IMR-90 (cell line): ENCODE results near the gene ASXL1. TPM values are rescaled to one million over a fixed set of nuclear protein-coding genes. Genes with fewer than 3 reads are reported as not detected.

ENCODE experiments used
- ATAC-seq: fragments of 200-7000 bp; cut with Tn5 transposase; 2 replicates; pipeline ENCODE4 v1.9.1; 2020; ENCODE audit warnings: low read depth, mild to moderate bottlenecking, moderate library complexity
- BruUV-seq: library from RNA; stranded (reverse); fragments of 400-500 nt; replicated peaks from 2 replicates; lab custom pipeline; 2021; lab: Mats Ljungman, UMichigan
- CTCF ChIA-PET: fragments of 300-600 bp; formaldehyde crosslinking; extraction: SDS; loops from one replicate; lab custom pipeline; 2021; ENCODE audit warnings: antibody characterized with exemption; lab: Yijun Ruan, JAX
- POLR2A ChIA-PET: fragments of 300-600 bp; sonication (Branson Sonifier 250); formaldehyde crosslinking; loops from one replicate; lab custom pipeline; 2022; ENCODE audit warnings: antibody characterized with exemption; ENCODE audit not compliant: unreplicated experiment; lab: Charles Lee
- DNase-seq: peaks from one replicate; pipeline ENCODE4 v3.0.0; 2013
- H2AFZ ChIP-seq: replicated peaks from 2 replicates; pipeline ENCODE3; 2013; ENCODE audit warnings: low read length, mild to moderate bottlenecking; ENCODE audit not compliant: poor library complexity
- H2AK5ac ChIP-seq: 2 replicates; pipeline ENCODE4 v1.6.1; 2013; ENCODE audit warnings: low read depth, low read length, inconsistent platforms
- H2AK9ac ChIP-seq: replicated peaks from 2 replicates; pipeline ENCODE3; 2013; ENCODE audit warnings: mild to moderate bottlenecking, low read depth, low read length, moderate library complexity; ENCODE audit not compliant: poor library complexity
- H2BK120ac ChIP-seq: 2 replicates; pipeline ENCODE4 v1.6.1; 2013; ENCODE audit warnings: low read depth, low read length, inconsistent platforms
- H2BK15ac ChIP-seq: 3 replicates; pipeline ENCODE4 v1.6.1; 2013; ENCODE audit warnings: low read depth, low read length, inconsistent platforms
- H2BK20ac ChIP-seq: 2 replicates; pipeline ENCODE4 v1.6.1; 2013; ENCODE audit warnings: low read depth, mild to moderate bottlenecking, inconsistent platforms, low read length, moderate library complexity
- H2BK5ac ChIP-seq: 2 replicates; pipeline ENCODE4 v1.6.1; 2013; ENCODE audit warnings: mild to moderate bottlenecking, low read depth, low read length, inconsistent platforms; ENCODE audit not compliant: poor library complexity, severe bottlenecking
- H3K14ac ChIP-seq: replicated peaks from 2 replicates; pipeline ENCODE4 v1.6.1; 2013; ENCODE audit warnings: low read depth, low read length, inconsistent platforms
- H3K18ac ChIP-seq: 2 replicates; pipeline ENCODE4 v1.6.1; 2013; ENCODE audit warnings: low read depth, low read length, control low read depth
- H3K23ac ChIP-seq: 2 replicates; pipeline ENCODE4 v1.6.1; 2013; ENCODE audit warnings: low read depth, low read length, inconsistent platforms
- H3K27ac ChIP-seq: 2 replicates; pipeline ENCODE4 v1.5.1; 2013; ENCODE audit warnings: mild to moderate bottlenecking, control low read depth, low read length; ENCODE audit not compliant: insufficient read depth
- H3K27me3 ChIP-seq: 2 replicates; pipeline ENCODE4 v1.6.1; 2013; ENCODE audit warnings: low read length; ENCODE audit not compliant: control insufficient read depth, insufficient read depth
- H3K36me3 ChIP-seq: 2 replicates; pipeline ENCODE4 v1.6.1; 2013; ENCODE audit warnings: low read length, mixed read lengths; ENCODE audit not compliant: control insufficient read depth, insufficient read depth
- H3K4ac ChIP-seq: 2 replicates; pipeline ENCODE4 v1.6.1; 2013; ENCODE audit warnings: low read depth, low read length, inconsistent platforms
- H3K4me1 ChIP-seq: 2 replicates; pipeline ENCODE4 v1.6.1; 2013; ENCODE audit warnings: low read length, mixed read lengths; ENCODE audit not compliant: control insufficient read depth, insufficient read depth
- H3K4me2 ChIP-seq: 2 replicates; pipeline ENCODE4 v1.6.1; 2013; ENCODE audit warnings: low read depth, mild to moderate bottlenecking, control low read depth, low read length, moderate library complexity
- H3K4me3 ChIP-seq: 2 replicates; pipeline ENCODE4 v1.5.1; 2013; ENCODE audit warnings: low read depth, mild to moderate bottlenecking, control low read depth, low read length, moderate library complexity; ENCODE audit not compliant: insufficient read depth
- H3K56ac ChIP-seq: 2 replicates; pipeline ENCODE4 v1.6.1; 2013; ENCODE audit warnings: low read length, inconsistent platforms; ENCODE audit not compliant: insufficient read depth; ENCODE audit errors: extremely low read depth
- H3K79me1 ChIP-seq, 2 experiments: 2 replicates each; pipeline ENCODE4 v1.6.1; 2013; ENCODE audit warnings: low read length in 2 of 2, inconsistent platforms in 1 of 2, low read depth in 1 of 2
- H3K9ac ChIP-seq: 2 replicates; pipeline ENCODE4 v1.6.1; 2013; ENCODE audit warnings: low read depth, low read length, control low read depth
- H3K9me1 ChIP-seq: 2 replicates; pipeline ENCODE4 v1.6.1; 2013; ENCODE audit warnings: low read length, inconsistent platforms; ENCODE audit not compliant: insufficient read depth
- H3K9me3 ChIP-seq: 2 replicates; pipeline ENCODE4 v1.6.1; 2013; ENCODE audit warnings: low read length; ENCODE audit not compliant: control insufficient read depth, insufficient read depth
- H4K20me1 ChIP-seq: 2 replicates; pipeline ENCODE4 v1.6.1; 2013; ENCODE audit warnings: low read length, inconsistent platforms; ENCODE audit not compliant: insufficient read depth
- H4K5ac ChIP-seq: 2 replicates; pipeline ENCODE4 v1.6.1; 2013; ENCODE audit warnings: mild to moderate bottlenecking, low read depth, low read length, control low read depth
- H4K8ac ChIP-seq, 2 experiments: 2 replicates each; pipeline ENCODE4 v1.6.1; 2013; ENCODE audit warnings: low read depth in 2 of 2, low read length in 2 of 2, control low read depth in 1 of 2, inconsistent platforms in 1 of 2
- H4K91ac ChIP-seq: 2 replicates; pipeline ENCODE4 v1.6.1; 2013; ENCODE audit warnings: low read depth, low read length, inconsistent platforms; ENCODE audit not compliant: insufficient read depth
- BHLHE40 ChIP-seq: fragments of 150-350 bp; IDR thresholded peaks from 2 replicates; pipeline ENCODE4 v1.6.1; 2016; ENCODE audit warnings: mild to moderate bottlenecking, low read depth, low read length
- CEBPB ChIP-seq: IDR thresholded peaks from 2 replicates; pipeline ENCODE4 v1.6.1; 2012; ENCODE audit warnings: low read depth, low read length, improper control_type of control experiment
- MAFK ChIP-seq: IDR thresholded peaks from 2 replicates; pipeline ENCODE4 v1.6.1; 2012; ENCODE audit warnings: low read depth, low read length, improper control_type of control experiment
- MAZ ChIP-seq: IDR thresholded peaks from 2 replicates; pipeline ENCODE4 v1.6.1; 2012; ENCODE audit warnings: low read depth, mild to moderate bottlenecking, low read length, improper control_type of control experiment, moderate library complexity, borderline replicate concordance
- MXI1 ChIP-seq: IDR thresholded peaks from 2 replicates; pipeline ENCODE4 v1.6.1; 2012; ENCODE audit warnings: low read depth, mild to moderate bottlenecking, low read length, moderate library complexity, borderline replicate concordance
- RAD21 ChIP-seq: IDR thresholded peaks from 2 replicates; pipeline ENCODE4 v1.6.1; 2012; ENCODE audit warnings: low read length, improper control_type of control experiment
- RCOR1 ChIP-seq: IDR thresholded peaks from 2 replicates; pipeline ENCODE4 v1.6.1; 2012; ENCODE audit warnings: mild to moderate bottlenecking, low read length, improper control_type of control experiment; ENCODE audit not compliant: insufficient replicate concordance
- WGBS, 2 experiments: methylation state at CpG; one replicate each; pipeline versions ENCODE4 v1.1.5 to v1.1.7; 2013; ENCODE audit warnings: missing lambda C conversion rate in 2 of 2; ENCODE audit not compliant: insufficient read length in 1 of 2; ENCODE audit errors: extremely low coverage in 2 of 2; 5-methylcytosine and 5-hydroxymethylcytosine counted together
- dilution Hi-C: fragments of 300-500 bp; cut with HindIII; formaldehyde crosslinking; loops from one replicate; pipeline ENCODE4 v1.14.3; 2018; ENCODE audit warnings: low sequenced_read_pairs; ENCODE audit not compliant: unreplicated experiment
- in situ Hi-C: fragments of 300-500 bp; cut with MboI; formaldehyde crosslinking; loops from 3 replicates; pipeline ENCODE4 v1.14.3; 2019; ENCODE audit warnings: low sequenced_read_pairs, inconsistent platforms, mixed read lengths
- intact Hi-C: fragments of 100-400 bp; cut with micrococcal nuclease; formaldehyde crosslinking; loops from 2 replicates; pipeline ENCODE4 v1.10.0; 2022
- polyA plus RNA-seq, 3 experiments: library from polyadenylated mRNA; depleted of rRNA; stranded (reverse); fragments of >200 nt; gene quantifications; 2 replicates each; pipeline ENCODE4 v1.2.3, GENCODE V29; 2012; ENCODE audit warnings: low replicate concordance in 1 of 3
- total RNA-seq: library from RNA; depleted of rRNA; stranded (reverse); fragments of >200 nt; gene quantifications from 2 replicates; pipeline ENCODE4 v1.2.3, GENCODE V29; 2012
- TF ChIP-seq, protein P1 (sequence below): fragments of 150-350 bp; IDR thresholded peaks from 2 replicates; pipeline ENCODE4 v1.6.1; 2016; ENCODE audit warnings: low read depth, mild to moderate bottlenecking, low read length, moderate library complexity, borderline replicate concordance
- TF ChIP-seq, protein P2 (sequence below): conservative IDR thresholded peaks from 2 replicates; pipeline ENCODE4 v1.5.1; 2012; ENCODE audit warnings: mild to moderate bottlenecking, low read depth, low read length, improper control_type of control experiment

ASXL1 gene
- total and polyA plus RNA-seq, 2 of the 4 experiments (the other 2 are of a cell fraction) = 29.9 to 37.1 TPM

DNA sequence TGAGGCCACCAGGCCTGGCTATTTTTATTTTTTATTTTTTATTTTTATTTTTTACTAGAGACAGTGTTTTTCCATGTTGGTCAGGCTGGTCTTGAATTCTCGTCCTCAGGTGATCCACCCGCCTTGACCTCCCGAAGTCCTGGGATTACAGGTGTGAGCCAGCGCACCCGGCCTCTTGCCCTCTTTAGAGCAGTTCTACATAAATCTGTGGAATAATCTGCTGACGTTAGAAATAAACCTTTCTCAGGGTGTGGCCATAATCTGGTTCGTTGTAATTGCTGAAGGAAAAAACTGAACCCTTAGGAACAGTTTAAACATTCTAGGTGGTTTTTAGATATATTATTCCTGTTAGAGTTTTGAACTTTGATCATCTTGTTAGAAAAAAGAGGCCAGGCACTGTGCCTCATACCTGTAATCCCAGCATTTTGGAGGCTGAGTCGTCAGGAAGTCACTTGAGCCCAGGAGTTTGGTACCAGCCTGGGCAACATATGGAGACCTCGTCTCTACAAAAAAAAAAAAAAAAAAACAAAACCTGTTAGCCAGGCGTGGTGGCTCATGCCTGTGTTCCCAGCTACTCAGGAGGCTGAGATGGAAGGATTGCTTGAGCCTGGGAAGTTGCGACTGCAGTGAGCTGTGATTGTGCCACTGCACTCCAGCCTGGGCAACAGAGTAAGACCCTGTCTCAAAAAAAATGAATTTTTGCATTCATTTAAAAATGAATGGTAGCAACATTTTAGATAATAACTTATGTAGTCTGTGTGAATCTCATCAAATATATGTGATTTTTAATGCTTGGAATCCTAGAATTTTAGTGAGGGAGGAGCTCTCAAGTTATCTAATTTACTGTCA, 24.2 kb downstream of the ASXL1 start:
- intact Hi-C loops = loop anchor here (1.0 kb wide), 1 partner anchor 43 kb away; no protein-coding TSS in a partner anchor
- in situ Hi-C loops = no loop called here

More for the DNA sequence above, 24.2 kb downstream of the ASXL1 start:
- ChIA-PET CTCF (no interaction called here), POLR2A (no interaction called here)
- Histone ChIP-seq H4K91ac (no peak overlapping the region), H3K9ac (no peak overlapping the region), H3K23ac (no peak overlapping the region), H2BK120ac (no peak overlapping the region), H3K14ac (no peak overlapping the region), H3K4me2 (no peak overlapping the region), H2AK5ac (no peak overlapping the region), H2BK15ac (no peak overlapping the region), H3K4me3 (no peak overlapping the region), H2BK20ac (no peak overlapping the region), H4K20me1 (peaks cover 58% of the 10 kb centered on the region), H3K9me3 (no peaks in the 10 kb centered on the region), H4K8ac (no peak overlapping the region), H2BK5ac (no peak overlapping the region), H3K36me3 (no peaks in the 10 kb centered on the region; the same call in 1 of the 2 replicates), H3K9me1 (peaks cover 16% of the 10 kb centered on the region), H4K5ac (no peak overlapping the region), H2AK9ac (no peak overlapping the region), H3K56ac (no peak overlapping the region), H3K27me3 (no peaks in the 10 kb centered on the region), H3K18ac (no peak overlapping the region), H3K27ac (no peak overlapping the region), H3K79me1 (peaks cover 38 to 73% of the 10 kb centered on the region in 2 experiments), H2AFZ (no peak overlapping the region), H3K4me1 (peaks cover 13% of the 10 kb centered on the region), H3K4ac (no peak overlapping the region)
- TF ChIP-seq, protein P1, sequence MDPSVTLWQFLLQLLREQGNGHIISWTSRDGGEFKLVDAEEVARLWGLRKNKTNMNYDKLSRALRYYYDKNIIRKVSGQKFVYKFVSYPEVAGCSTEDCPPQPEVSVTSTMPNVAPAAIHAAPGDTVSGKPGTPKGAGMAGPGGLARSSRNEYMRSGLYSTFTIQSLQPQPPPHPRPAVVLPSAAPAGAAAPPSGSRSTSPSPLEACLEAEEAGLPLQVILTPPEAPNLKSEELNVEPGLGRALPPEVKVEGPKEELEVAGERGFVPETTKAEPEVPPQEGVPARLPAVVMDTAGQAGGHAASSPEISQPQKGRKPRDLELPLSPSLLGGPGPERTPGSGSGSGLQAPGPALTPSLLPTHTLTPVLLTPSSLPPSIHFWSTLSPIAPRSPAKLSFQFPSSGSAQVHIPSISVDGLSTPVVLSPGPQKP = no peak
- TF ChIP-seq MXI1 (no peak), RCOR1 (no peak), MAZ (no peak), MAFK (no peak), RAD21 (no peak), CEBPB (no peak), BHLHE40 (no peak)
- TF ChIP-seq, protein P2, sequence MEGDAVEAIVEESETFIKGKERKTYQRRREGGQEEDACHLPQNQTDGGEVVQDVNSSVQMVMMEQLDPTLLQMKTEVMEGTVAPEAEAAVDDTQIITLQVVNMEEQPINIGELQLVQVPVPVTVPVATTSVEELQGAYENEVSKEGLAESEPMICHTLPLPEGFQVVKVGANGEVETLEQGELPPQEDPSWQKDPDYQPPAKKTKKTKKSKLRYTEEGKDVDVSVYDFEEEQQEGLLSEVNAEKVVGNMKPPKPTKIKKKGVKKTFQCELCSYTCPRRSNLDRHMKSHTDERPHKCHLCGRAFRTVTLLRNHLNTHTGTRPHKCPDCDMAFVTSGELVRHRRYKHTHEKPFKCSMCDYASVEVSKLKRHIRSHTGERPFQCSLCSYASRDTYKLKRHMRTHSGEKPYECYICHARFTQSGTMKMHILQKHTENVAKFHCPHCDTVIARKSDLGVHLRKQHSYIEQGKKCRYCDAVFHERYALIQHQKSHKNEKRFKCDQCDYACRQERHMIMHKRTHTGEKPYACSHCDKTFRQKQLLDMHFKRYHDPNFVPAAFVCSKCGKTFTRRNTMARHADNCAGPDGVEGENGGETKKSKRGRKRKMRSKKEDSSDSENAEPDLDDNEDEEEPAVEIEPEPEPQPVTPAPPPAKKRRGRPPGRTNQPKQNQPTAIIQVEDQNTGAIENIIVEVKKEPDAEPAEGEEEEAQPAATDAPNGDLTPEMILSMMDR = no peak
- DNase-seq (no peak), ATAC-seq (no peak)
- dilution Hi-C loops = no loop called here
- whole genome bisulfite sequencing, 2 experiments = no CpG with 5 or more reads among the region's 11 CpGs
- no TSS peak for BruUV-seq
